Adrenal gland (tissue), 12 donors: Measurements from ENCODE around the gene LHFPL2. TPM values are rescaled to one million over a fixed set of nuclear protein-coding genes. Genes with fewer than 3 reads are reported as not detected.

Source experiments
- DNase-seq, 7 donors: peaks; one replicate each; pipeline ENCODE4 v3.0.0-alpha.2; 2019 to 2020
- H3K27ac ChIP-seq, 5 donors: fragments of 200-600 bp; sonication (generic) in 4 of 5; 1 replicate in 3 of 5; 2 replicates in 2 of 5; pipeline versions ENCODE4 v1.5.1 to v1.8.0; 2016 to 2020; ENCODE audit warnings: mild to moderate bottlenecking in 1 of 5
- H3K27me3 ChIP-seq: fragments of 200-600 bp; 2 replicates; pipeline ENCODE4 v1.8.0; 2021
- H3K36me3 ChIP-seq, 2 donors: fragments of 200-600 bp; replicated peaks in 1 of 2; 1 replicate in 1 of 2; 2 replicates in 1 of 2; pipeline versions ENCODE4 v1.5.1 to v1.8.0; 2018 to 2022
- H3K4me1 ChIP-seq, 2 donors: fragments of 200-600 bp; replicated peaks in 1 of 2; 1 replicate in 1 of 2; 2 replicates in 1 of 2; pipeline versions ENCODE4 v1.5.1 to v1.8.0; 2018 to 2021
- H3K4me3 ChIP-seq, 4 donors: fragments of 200-600 bp; sonication (generic) in 3 of 4; one replicate each; pipeline ENCODE4 v1.5.1; 2016 to 2018
- H3K9me3 ChIP-seq, 3 donors: fragments of 200-600 bp; sonication (generic) in 1 of 3; replicated peaks in 1 of 3; 1 replicate in 2 of 3; 2 replicates in 1 of 3; pipeline versions ENCODE4 v1.5.1 to v1.8.0; 2016 to 2021
- POLR2A ChIP-seq, 2 donors: fragments of 450-650 bp; IDR thresholded peaks; one replicate each; pipeline ENCODE4 v1.6.1; 2017; ENCODE audit warnings: antibody characterized with exemption in 2 of 2, mild to moderate bottlenecking in 2 of 2, moderate library complexity in 1 of 2
- WGBS, 4 donors: extraction: QIAGEN DNeasy Blood & Tissue Kit in 2 of 4; methylation state at CpG; one replicate each; pipeline versions ENCODE4 v1.1.5 to v1.1.7; 2013 to 2017; 5-methylcytosine and 5-hydroxymethylcytosine counted together
- intact Hi-C, 2 donors: fragments of 100-400 bp; cut with DNase I; formaldehyde crosslinking; loops; one replicate each; pipeline versions ENCODE4 v1.14.1 to v1.15.0; 2022 to 2023
- polyA plus RNA-seq, 3 donors: library from polyadenylated mRNA; stranded (reverse); fragments of 200-250 nt in 2 of 3; fragments of 350-450 nt in 1 of 3; fragmentation: Illumina TruSeq in 1 of 3; extraction: RNeasy Lipid Tissue Mini Kit (QIAGEN cat#74804) in 1 of 3; gene quantifications; one replicate each; pipeline ENCODE4 v1.2.3, GENCODE V29; 2013 to 2014
- total RNA-seq, 9 donors: library from RNA; depleted of rRNA in 4 of 9; stranded (reverse); fragments of >200 nt in 4 of 9; fragments of 120-200 nt in 1 of 9; fragmentation: NEBNext Ultra II Directional in 1 of 9; extraction: Animal tissue kit (Norgen Biotek cat#: 25700) in 1 of 9; gene quantifications; one replicate each; pipeline versions ENCODE4 v1.1.0 to v1.2.4, GENCODE V29; 2013 to 2023
- TF ChIP-seq, protein P1 (sequence below), 6 experiments: fragments of 450-650 bp in 4 of 6; fragments of 200-600 bp in 2 of 6; sonication (generic) in 1 of 6; IDR thresholded peaks; 1 replicate in 5 of 6; 2 replicates in 1 of 6; pipeline versions ENCODE4 v1.5.1 to v1.8.0; 2016 to 2021; ENCODE audit warnings: antibody characterized with exemption in 6 of 6, mild to moderate bottlenecking in 2 of 6, moderate library complexity in 1 of 6
- donor health status: healthy with polysubstance abuse.
- donor health status: Bipolar disorder and iron deficiency.
- donor health status: DM: yes; HTN: yes; CAD: no.
- donor health status: DM: no; HTN: no; CAD: no.
- donor health status: DM: no; HTN: no; CAD: no.
- donor health status: DM: yes; HTN: yes; CAD: no.

LHFPL2 gene
- total and polyA plus RNA-seq, 12 donors = 8.0 to 68.4 (median 44.9) TPM

DNA sequence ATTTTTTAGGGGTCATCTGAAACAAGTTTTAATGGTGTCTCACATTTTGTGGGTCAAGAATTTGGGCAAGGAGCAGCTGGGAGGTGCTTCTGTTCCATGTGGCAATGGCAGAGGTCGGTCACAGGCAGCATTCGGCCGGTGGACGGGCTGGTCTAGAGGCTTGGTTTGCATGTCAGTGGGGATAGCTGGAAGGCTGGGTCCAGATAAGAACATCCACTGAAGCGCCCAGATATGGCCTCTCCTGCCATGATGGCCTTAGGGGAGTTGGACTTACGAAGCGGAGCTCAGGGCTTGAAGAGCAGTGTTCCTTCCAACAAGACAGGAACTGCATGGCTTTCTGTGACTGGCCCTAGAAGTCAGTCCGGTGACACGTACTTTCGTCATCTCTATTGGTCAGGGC, 30.3 kb downstream of the LHFPL2 start:
- Histone ChIP-seq H3K27ac (no peak overlapping the region), H3K36me3 (no peaks in the 10 kb centered on the region), H3K9me3 (no peaks in the 10 kb centered on the region), H3K27me3 (no peaks in the 10 kb centered on the region), H3K4me1 (peaks cover 2 to 5% of the 10 kb centered on the region in 2 donors), H3K4me3 (no peak overlapping the region)
- WGBS, 4 donors = 90 to 99% (median 98%) methylated on average over 9 to 10 of the region's 10 CpGs
- TF ChIP-seq, protein P1, sequence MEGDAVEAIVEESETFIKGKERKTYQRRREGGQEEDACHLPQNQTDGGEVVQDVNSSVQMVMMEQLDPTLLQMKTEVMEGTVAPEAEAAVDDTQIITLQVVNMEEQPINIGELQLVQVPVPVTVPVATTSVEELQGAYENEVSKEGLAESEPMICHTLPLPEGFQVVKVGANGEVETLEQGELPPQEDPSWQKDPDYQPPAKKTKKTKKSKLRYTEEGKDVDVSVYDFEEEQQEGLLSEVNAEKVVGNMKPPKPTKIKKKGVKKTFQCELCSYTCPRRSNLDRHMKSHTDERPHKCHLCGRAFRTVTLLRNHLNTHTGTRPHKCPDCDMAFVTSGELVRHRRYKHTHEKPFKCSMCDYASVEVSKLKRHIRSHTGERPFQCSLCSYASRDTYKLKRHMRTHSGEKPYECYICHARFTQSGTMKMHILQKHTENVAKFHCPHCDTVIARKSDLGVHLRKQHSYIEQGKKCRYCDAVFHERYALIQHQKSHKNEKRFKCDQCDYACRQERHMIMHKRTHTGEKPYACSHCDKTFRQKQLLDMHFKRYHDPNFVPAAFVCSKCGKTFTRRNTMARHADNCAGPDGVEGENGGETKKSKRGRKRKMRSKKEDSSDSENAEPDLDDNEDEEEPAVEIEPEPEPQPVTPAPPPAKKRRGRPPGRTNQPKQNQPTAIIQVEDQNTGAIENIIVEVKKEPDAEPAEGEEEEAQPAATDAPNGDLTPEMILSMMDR (IDR thresholded peaks at IDR 0.05) = no peak
- no peak for TF ChIP-seq POLR2A (IDR thresholded peaks at IDR 0.05)
- no peak for DNase-seq
- intact Hi-C loops = no loop called here

DNA sequence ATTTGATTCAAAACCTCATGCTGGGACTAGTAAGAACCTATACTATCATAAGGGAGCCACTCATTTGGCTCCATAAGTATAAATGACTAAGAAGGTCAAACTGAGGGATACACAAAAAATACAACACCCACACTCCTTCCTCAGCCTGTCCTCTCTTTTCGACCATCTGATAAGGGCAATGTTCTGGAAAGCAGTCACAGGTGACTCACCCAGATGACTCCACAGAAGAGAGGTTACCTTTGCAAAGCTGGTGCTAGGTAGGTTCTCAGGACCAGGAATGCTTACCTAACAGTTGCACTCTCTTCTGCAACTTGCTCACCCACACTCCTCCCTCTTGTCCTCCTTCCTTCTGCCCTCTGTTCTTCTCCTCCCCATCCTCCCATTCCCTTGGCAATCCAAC, 32.9 kb downstream of the LHFPL2 start:
- no peaks in the 10 kb centered on the region for H3K9me3 ChIP-seq
- DNase-seq = peak in 1 of 7 donors; percentile 18
- H3K27ac ChIP-seq = no peak overlapping the region
- H3K36me3 ChIP-seq = no peaks in the 10 kb centered on the region
- no peak for TF ChIP-seq POLR2A (IDR thresholded peaks at IDR 0.05)
- TF ChIP-seq, protein P1 (IDR thresholded peaks at IDR 0.05) = no peak
- no peak overlapping the region for H3K4me3 ChIP-seq
- 31 to 47% (median 36%) methylated on average over 1 of the region's 1 CpG for WGBS, 4 donors
- intact Hi-C loops = no loop called here
- no peaks in the 10 kb centered on the region for H3K4me1 ChIP-seq
- no peaks in the 10 kb centered on the region for H3K27me3 ChIP-seq

DNA sequence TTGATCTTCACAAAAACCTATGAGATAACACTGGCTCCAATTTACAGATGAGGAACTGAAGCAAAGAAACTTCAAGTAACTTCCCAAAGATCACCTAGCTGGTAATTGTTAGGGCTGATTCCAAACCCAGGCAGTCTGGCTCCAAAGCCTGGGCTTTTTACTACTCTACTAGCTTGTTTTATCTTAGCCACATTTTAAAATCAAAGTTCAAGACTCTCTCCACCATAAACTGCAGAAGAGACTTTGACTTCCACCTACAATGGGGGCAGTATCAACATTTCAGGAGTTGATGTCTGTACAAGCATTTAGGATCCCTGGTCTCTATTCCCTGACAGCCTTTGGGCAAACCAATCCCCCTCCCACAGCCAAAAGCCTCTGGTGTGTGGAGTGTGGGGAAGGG, 33.8 kb downstream of the LHFPL2 start:
- Histone ChIP-seq H3K4me1 (no peaks in the 10 kb centered on the region), H3K27ac (no peak overlapping the region), H3K9me3 (no peaks in the 10 kb centered on the region), H3K4me3 (no peak overlapping the region), H3K36me3 (no peaks in the 10 kb centered on the region), H3K27me3 (no peaks in the 10 kb centered on the region)
- no peak for TF ChIP-seq POLR2A (IDR thresholded peaks at IDR 0.05)
- no peak for DNase-seq
- intact Hi-C loops = no loop called here

DNA sequence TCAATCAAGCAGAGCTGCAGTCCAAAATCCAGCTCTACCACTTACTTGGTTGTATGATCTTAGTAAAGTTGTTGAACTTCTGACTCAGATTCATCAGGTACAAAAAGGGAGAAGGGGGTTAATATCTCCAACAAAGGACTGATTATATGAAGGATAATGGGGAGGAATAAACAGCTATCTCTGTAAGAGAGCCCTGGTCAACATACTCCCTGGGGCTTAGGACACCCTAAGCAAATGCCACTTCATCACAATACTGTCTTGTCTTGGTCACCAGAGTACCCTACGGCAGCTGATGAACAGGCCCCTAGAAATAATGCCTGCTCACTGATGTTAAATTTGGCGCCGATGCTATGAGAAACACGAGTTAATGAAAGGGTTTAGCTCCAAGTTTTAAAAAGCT, 34.8 kb downstream of the LHFPL2 start:
- H3K27me3 ChIP-seq = no peaks in the 10 kb centered on the region
- 48 to 76% (median 60%) methylated on average over 4 of the region's 4 CpGs for WGBS, 4 donors
- H3K27ac ChIP-seq = no peak overlapping the region
- TF ChIP-seq, protein P1 (IDR thresholded peaks at IDR 0.05) = no peak
- no peak for TF ChIP-seq POLR2A (IDR thresholded peaks at IDR 0.05)
- DNase-seq = no peak
- no peaks in the 10 kb centered on the region for H3K9me3 ChIP-seq
- no peak overlapping the region for H3K4me3 ChIP-seq
- H3K4me1 ChIP-seq = no peaks in the 10 kb centered on the region
- intact Hi-C loops = no loop called here
- H3K36me3 ChIP-seq = no peaks in the 10 kb centered on the region

DNA sequence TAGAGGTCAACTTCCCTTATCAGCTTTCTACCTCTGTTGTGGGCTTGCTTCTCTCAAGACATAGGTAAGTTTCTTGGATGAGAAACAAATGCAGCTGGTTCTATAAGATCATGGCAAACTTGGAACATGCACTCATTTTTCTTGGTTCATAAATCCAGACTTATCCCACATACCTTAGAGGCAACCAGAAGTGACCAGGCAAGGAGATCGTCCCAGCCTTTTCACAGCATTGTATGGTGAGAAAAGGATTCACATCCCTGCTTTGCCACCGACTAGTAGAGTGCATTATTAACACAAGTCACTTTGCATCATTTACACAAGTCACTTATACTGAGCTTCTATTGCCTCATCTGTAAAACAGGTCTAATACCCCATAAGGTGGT, 35.4 kb downstream of the LHFPL2 start:
- DNase-seq = no peak
- 93 to 95% (median 94%) methylated on average over 2 of the region's 2 CpGs for WGBS, 4 donors
- H3K9me3 ChIP-seq = no peaks in the 10 kb centered on the region
- intact Hi-C loops = no loop called here
- H3K36me3 ChIP-seq = no peaks in the 10 kb centered on the region
- no peak overlapping the region for H3K4me3 ChIP-seq
- H3K27ac ChIP-seq = no peak overlapping the region
- H3K27me3 ChIP-seq = no peaks in the 10 kb centered on the region
- no peaks in the 10 kb centered on the region for H3K4me1 ChIP-seq
- TF ChIP-seq POLR2A (IDR thresholded peaks at IDR 0.05) = no peak
- TF ChIP-seq, protein P1 (IDR thresholded peaks at IDR 0.05) = no peak
